Skeletal muscle cell (primary cell): Measurements from ENCODE around the gene SLC12A6.
A peak's percentile ranks its signal among the peaks of the same experiment; 100 is the strongest.

ENCODE experiments used
- DNase-seq: peaks from one replicate; pipeline ENCODE4 v3.0.0-alpha.2; 2010; ENCODE audit warnings: low read depth
- H3K4me3 ChIP-seq: 2 replicates; pipeline ENCODE4 v1.5.1; 2011; ENCODE audit warnings: low read depth, mild to moderate bottlenecking, control low read depth, low read length, moderate library complexity

SLC12A6 gene

DNA sequence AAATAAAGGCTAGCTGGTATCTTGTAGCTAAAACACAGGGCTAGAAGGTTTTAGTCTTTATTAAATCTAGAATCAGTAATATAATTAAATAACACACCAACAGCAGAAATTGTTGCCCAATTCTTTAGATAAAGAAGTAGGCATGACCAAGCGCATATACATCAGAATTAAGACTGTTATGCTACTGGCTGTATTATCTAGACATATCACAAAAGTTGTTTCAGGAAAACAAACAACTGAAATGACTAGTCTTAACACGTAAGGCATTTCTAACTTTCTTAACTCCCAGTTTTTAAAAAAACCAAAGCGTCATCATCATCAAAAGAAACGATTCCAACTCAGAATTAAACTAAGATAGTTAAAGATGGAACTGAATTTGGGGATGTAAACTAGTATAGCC, 57.4 kb downstream of the SLC12A6 start:
- no peak overlapping the region for H3K4me3 ChIP-seq
- DNase-seq: no peak

DNA sequence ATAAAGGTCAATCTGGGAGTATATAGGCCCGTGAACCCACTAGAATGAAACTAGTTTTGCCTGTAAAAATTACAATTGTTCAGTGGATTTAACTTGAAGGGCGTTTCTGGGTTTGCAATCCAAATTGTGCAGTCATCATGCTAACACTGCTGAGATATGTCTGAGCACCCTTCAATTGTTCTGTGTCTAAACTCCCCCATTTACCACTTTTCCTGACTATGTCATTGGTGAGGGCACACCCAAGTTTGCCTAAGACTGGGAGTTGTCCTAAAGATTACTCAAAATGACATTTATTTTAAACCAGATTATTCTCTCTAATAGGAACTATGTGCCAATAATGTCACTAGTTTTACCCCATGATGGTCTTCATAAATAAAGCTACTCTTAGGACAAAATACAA, 58.2 kb downstream of the SLC12A6 start:
- no peak overlapping the region for H3K4me3 ChIP-seq
- no peak for DNase-seq

- H3K4me3 ChIP-seq: no peak overlapping the region
These were observed 61.9 kb downstream of the SLC12A6 start for GRCh38 chr15:34275721-34276120.

DNA sequence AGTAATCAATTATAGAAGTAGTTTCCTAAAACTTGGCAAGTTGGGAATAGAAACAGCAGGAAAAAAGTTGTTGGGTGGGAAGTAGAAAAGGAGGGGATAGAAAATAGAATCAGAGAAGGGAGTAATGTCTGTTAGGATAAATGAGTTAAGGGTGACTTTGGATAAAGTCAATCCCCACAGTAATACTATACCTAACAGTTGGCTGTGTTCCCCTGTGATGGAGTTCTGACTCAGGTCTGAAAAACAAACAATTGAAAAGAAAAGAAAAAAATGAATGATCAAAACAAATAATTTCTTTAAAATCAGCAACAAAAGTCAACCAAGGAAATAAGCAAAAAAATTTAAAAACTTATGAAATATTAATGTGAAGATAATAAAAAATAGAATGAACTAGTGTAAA, 62.4 kb downstream of the SLC12A6 start:
- DNase-seq: no peak

More at GRCh38 chr15:34275721-34276120, 61.9 kb downstream of the SLC12A6 start:
- DNase-seq: no peak

DNA sequence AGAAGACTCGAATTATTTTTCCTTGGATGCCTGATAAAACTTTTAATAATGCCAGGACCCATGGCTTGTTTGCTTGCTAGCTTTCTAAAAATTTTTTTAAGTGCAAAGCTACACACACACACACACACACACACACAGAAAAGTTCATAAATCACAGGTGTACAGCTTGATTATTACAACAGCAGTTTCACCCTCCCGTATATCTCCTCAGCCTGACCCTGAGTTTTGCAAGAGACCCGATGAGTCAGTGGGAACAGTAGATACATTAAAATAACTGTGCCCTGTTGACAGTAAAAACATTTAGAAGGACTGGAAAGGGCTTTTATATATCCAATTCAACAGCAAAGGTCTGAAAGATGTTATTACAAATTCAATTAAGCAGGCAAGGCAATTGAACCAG, 66.1 kb downstream of the SLC12A6 start:
- DNase-seq: peak; percentile 67
- H3K4me3 ChIP-seq: no peak overlapping the region

More for the DNA sequence above, 62.4 kb downstream of the SLC12A6 start:
- H3K4me3 ChIP-seq: no peak overlapping the region

GRCh38 chr15:34266751-34267150, 70.8 kb downstream of the SLC12A6 start:
- H3K4me3 ChIP-seq: no peak overlapping the region
- no peak for DNase-seq

DNA sequence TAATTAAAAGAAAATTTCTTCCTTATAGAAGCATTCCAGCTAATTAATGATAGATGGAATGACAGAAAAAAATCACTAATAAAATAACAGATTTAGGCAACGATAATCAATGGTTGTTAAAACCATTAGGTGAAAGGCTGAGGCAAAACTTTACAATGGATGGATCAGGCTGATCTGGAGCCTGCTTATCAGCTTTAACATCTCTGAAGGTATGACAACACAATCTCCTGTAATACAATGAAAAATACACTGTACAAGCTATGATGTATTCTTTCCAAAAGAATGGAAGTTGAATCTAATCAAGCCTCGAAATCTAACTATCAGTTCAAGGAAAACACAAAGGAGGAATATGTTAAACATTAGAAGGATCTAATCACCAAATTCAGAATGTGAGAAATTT, 73.5 kb downstream of the SLC12A6 start:
- no peak for DNase-seq
- no peak overlapping the region for H3K4me3 ChIP-seq

DNA sequence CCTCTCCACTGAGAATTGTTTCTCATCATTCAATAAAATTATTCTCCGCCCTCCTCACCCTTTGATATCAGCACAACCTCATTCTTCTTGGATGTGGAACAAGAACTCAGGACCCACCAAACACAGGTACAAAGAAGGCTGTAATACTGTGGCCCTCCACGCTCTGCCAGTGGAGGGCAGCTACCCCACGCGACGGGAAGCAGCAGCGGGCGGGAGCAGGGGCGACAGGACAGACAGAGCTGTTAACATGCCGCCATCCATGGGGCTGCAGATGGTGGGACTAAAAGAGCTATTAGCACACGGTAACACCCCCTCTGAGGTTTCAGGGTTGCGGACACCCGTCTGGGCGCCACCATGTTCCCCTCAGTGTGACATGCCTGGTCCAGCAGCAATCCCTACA, 75.2 kb downstream of the SLC12A6 start:
- DNase-seq: no peak
- H3K4me3 ChIP-seq: no peak overlapping the region

GRCh38 chr15:34259566-34259965, 78.0 kb downstream of the SLC12A6 start:
- no peak overlapping the region for H3K4me3 ChIP-seq
- no peak for DNase-seq

- DNase-seq: no peak
These were observed 79.4 kb downstream of the SLC12A6 start for GRCh38 chr15:34258151-34258550.

DNA sequence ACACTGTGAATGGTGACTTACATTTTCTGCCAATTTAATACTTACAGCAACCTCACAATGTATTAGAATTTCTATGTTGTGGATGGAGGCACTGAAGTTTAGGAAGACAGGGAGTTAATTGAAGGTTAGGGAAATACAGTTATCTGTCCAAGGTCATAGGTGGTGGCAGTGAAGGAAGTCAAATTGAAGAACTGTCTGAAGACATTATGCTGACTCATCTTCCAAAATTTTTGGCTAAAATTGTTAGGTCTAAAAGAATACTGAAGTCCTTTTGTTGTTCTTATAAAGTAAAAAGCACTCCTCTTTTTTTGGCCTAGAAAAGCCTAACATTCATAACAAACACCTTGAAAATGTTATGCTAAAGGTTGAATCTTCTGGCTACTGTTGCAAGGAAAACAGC, 85.0 kb downstream of the SLC12A6 start:
- DNase-seq: no peak

More at GRCh38 chr15:34258151-34258550, 79.4 kb downstream of the SLC12A6 start:
- H3K4me3 ChIP-seq: no peak overlapping the region

GRCh38 chr15:34248190-34248589, 89.4 kb downstream of the SLC12A6 start:
- no peak for DNase-seq

More for the DNA sequence above, 85.0 kb downstream of the SLC12A6 start:
- H3K4me3 ChIP-seq: no peak overlapping the region

DNA sequence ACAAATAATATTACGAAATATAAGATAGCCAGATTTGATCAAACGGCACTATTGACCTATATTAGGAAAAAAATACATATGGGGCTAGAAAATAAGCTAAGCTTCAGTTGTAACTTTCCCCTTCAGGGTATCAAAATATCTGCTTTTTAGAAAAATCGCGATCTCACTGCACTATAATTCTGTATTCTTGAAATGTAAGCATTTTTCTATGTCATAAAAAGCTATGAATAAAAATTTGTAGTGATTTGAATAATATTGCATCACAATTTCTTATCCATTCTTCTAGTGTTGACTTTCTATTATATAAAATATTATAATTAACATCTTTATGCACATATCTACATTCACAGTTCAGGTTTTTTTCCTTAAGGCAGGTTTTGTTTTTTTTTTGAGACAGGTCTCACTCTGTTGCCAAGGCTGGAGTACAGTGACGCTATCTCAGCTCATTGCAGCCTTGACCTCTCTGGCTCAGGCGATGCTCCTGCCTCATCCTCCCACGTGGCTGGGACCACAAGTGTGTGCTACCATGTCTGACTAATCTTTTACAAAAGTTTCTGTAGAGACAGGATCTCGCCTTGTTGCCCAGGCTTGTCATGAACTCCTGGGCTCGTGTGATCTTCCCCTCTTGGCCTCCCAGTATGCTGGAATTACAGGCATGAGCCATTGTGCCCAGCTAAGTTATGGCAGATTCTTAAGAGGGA, 91.2 kb downstream of the SLC12A6 start:
- DNase-seq: no peak
- H3K4me3 ChIP-seq: no peak overlapping the region

More at GRCh38 chr15:34248190-34248589, 89.4 kb downstream of the SLC12A6 start:
- no peak overlapping the region for H3K4me3 ChIP-seq

DNA sequence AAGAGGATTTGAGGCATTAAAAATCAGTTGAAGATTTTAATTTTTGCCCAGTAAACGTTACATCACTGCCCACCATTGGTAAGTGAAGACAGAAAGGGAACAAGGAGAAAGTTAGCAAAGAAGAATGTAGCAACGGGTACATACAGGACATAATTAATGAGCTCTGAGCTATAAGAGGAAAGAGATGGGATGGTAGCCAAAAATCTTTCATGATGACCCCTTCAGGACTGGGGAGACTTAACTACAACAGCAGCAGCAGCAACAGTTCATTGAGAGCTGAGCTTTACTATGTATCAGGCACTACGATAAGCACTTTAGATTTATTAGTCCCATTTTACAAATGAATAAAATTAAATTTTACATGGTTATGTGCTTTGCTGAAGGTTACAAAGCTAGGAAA, 94.4 kb downstream of the SLC12A6 start:
- H3K4me3 ChIP-seq: no peak overlapping the region
- no peak for DNase-seq

GRCh38 chr15:34242331-34242710, 95.3 kb downstream of the SLC12A6 start:
- H3K4me3 ChIP-seq: no peak overlapping the region
- DNase-seq: no peak

- no peak for DNase-seq
These were observed 95.9 kb downstream of the SLC12A6 start for GRCh38 chr15:34241376-34242330.

DNA sequence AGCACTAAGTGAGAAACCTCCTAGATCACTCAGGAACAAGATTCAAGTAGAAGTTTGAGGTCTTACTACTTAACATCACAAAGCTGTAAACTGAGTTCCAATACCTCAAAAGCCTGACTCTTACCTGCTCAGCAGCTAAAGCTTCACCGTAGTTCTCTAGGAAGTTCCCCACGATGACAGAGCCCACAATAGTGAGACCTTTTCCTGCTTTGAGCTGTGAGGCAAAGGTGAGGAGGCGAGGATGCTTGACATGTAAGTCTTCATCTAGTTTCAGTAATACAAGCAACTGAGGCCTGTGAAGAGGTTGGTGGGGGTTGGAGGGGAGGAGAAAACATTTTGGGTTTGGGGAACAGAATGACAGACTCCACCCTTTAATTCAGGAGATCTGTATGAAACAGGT, 97.0 kb downstream of the SLC12A6 start:
- H3K4me3 ChIP-seq: no peak overlapping the region
- no peak for DNase-seq

More at GRCh38 chr15:34241376-34242330, 95.9 kb downstream of the SLC12A6 start:
- no peak overlapping the region for H3K4me3 ChIP-seq

DNA sequence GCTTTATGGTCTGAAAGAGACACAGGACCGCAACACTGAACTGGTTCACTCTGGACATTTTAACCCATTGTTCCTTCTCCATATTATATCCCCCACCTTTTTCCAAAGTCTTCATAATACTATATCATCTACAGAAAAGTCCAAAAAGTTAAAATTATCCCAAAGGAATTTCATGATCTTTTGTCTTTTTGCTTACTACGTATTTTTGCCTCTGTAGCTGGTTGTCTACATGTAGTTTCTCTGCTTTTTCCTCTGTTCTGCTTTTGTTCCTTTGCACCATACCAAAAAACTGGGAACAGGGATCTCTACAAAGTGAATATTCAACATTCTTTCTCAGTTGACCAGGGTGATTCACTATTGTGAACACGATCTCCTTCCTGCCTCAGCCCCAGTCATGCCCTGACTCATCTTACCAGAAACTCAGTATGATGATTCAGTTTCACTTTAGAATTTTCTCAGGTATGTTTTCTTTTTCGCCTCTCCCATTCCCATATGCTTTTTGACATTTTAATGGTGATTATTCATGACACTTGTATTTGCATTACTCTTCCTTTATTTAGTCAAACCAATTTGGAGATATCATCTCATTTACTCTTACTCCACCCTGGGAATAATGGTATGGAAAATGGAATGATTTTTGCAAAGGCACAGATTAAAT, 98.3 kb downstream of the SLC12A6 start:
- DNase-seq: peak; percentile 59
- peak overlapping the region; percentile 16 for H3K4me3 ChIP-seq

DNA sequence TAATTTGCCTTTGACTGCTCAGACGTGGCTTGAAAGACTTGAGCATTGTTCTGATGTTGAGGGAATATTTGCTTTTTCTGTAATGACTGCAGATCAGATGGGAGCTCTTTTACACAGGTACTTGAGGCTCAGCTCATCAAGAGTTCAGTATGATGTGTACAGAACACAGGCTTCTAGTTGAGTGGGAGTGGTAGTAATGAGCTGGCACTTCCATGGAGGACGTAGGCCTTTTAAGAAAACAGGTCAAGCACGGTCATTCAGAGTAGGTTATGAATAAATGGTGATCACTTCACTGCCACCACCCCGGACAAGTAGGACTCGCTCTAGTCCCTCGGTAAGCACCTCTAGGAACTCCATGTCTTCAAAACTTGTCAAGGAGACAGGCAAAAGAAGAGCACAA, 104.0 kb downstream of the SLC12A6 start:
- DNase-seq: no peak
- no peak overlapping the region for H3K4me3 ChIP-seq
